Right renal pelvis (tissue), 4 donors: ENCODE results near the gene CHD2. TPM values are rescaled to one million over a fixed set of nuclear protein-coding genes. Genes with fewer than 3 reads are reported as not detected.

ENCODE experiments used
- DNase-seq, 4 donors: peaks; one replicate each; pipeline ENCODE4 v3.0.0-alpha.2; 2013; ENCODE audit warnings: low read depth in 4 of 4, low spot score in 3 of 4, missing footprints in 1 of 4
- polyA plus RNA-seq, 4 donors: library from polyadenylated mRNA; unstranded; fragments of 120-200 nt; gene quantifications; one replicate each; pipeline ENCODE4 v1.2.1, GENCODE V29; 2013; ENCODE audit not compliant: insufficient read length in 4 of 4

Gene CHD2
- polyA plus RNA-seq, 4 donors: 110 to 120 (median 113) TPM

DNA sequence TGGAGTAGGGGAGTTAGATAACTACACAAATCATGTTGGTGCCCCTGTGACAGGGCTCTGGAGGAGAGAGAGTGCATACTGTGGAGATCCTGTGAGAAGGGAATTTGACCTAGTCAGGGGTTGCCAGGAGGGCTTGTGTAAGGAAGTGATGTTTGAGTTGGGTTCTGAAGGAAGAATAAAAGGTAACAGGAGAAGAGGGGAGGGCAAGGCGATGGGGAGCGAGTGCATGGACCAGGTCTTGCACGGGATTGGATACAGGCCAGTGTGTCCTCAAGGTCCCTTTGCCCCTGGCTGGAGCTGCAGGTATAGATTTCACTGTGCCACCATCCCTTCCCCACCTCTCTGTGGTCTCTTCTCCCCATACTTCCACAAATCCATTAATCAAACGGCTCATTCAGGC, 105.0 kb downstream of the CHD2 start:
- DNase-seq: no peak

DNA sequence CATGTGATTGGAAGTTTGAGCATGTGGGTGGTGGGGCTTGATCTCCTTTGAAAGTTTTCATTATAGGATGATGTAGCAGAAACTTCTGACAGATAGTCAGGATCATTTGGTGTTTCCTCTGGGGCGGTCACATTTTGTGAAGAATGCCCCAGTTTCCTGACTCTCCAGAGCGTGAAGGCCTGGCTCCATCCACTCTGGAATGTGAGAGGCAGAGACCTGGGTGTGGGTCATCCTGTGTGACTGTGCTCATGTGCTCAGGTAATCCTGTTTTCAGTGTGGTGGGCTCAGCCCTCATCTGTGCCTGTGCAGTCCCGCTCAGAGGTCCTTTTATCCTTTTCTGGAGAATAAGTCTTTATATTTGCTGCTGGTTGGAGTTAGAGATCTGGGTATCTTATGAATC, 107.9 kb downstream of the CHD2 start:
- DNase-seq: no peak

GRCh38 chr15:93012786-93013185, 112.7 kb downstream of the CHD2 start:
- no peak for DNase-seq

- no peak for DNase-seq
Observed at GRCh38 chr15:93017526-93017925, 117.4 kb downstream of the CHD2 start.

DNA sequence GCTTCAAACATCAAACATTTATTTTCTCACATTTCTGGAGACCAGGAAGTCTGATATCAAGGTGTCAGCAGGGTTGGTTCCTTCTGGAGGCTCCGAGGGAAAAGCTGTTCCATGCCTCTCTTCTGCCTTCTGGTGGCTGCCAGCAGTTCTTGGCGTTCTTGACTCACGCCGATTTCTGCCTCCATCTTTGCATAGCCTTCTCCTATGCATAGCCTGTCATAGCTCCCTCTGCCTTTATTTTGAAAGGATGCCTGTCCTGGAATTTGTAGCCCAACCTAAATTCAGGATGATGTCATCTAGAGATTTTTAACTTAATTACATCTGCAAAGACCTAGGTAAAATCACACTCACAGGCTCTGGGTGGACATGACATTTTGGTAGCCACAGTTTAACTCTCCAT, 118.5 kb downstream of the CHD2 start:
- no peak for DNase-seq

GRCh38 chr15:93019090-93019489, 119.0 kb downstream of the CHD2 start:
- DNase-seq: no peak

- no peak for DNase-seq
Observed at GRCh38 chr15:93019971-93020370, 119.8 kb downstream of the CHD2 start.

DNA sequence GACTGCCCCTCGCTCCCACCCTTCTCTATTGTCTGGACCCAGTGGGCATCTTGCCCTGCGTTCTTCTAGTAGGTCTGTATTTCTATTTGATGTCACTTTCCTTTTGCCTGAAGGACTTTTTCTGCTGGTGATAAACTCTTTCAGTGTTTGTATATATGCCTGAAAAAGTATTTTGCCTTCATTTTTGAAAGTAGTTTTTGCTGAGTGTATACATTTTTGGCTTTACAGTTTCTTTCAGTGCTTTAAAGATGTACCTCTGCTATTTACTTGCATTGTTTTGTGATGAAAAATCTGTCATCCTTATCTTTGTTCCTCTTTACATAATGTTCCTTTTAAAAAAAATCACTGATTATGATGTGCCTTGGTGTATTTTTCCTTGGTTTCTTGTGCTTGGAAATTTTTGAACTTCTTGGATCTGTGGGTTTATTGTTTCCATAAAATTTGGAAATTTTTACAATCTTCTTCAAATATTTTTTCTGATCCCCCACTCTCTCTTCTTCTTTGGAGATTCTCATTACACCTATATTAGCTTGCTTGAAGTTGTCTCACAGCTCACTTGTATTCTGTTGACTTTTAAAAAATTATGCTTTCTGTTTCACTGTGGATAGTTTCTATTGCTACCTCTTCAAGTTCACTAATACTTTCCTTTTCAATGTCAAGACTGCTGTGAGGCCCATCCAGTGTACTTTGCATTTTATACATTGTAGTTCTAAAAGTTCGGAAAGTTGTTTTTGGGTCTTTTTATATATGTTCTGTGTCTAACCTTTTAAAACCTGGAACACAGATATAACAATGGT, 121.0 kb downstream of the CHD2 start:
- DNase-seq: no peak

DNA sequence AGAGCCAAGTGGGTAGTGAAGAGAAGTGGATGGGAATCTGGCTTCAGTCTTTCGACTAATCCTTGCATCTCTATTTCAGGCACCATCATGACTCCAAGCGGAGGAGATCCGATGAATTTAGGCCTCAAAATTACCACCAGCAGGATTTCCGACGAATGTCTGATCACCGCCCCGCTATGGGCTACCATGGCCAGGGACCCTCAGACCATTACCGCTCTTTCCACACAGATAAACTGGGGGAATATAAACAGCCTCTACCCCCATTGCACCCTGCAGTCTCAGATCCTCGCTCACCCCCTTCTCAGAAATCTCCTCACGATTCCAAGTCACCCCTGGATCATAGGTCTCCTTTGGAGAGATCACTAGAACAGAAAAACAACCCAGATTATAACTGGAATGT, 124.2 kb downstream of the CHD2 start:
- DNase-seq: no peak

GRCh38 chr15:93024716-93025624, 124.8 kb downstream of the CHD2 start:
- DNase-seq: no peak

DNA sequence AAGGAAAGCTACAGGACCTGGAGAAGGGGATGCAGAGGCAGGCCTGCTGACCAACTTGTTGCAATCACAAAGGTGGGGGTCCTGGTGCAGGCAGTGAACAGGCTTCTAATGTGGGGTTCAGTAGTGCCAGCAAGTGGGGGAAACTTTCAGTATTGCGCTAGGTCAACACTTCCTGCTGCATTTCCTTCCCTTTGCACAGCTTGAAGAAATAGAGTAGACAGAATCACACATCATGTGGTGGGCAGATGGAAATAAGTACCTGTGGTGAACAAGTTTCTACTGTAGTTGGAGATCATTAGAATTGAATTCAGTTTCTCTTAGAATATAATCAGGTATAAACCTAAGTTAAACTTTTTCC, 125.5 kb downstream of the CHD2 start:
- no peak for DNase-seq

GRCh38 chr15:93026380-93026817, 126.3 kb downstream of the CHD2 start:
- no peak for DNase-seq

- DNase-seq: no peak
Observed at GRCh38 chr15:93027413-93027812, 127.3 kb downstream of the CHD2 start.

DNA sequence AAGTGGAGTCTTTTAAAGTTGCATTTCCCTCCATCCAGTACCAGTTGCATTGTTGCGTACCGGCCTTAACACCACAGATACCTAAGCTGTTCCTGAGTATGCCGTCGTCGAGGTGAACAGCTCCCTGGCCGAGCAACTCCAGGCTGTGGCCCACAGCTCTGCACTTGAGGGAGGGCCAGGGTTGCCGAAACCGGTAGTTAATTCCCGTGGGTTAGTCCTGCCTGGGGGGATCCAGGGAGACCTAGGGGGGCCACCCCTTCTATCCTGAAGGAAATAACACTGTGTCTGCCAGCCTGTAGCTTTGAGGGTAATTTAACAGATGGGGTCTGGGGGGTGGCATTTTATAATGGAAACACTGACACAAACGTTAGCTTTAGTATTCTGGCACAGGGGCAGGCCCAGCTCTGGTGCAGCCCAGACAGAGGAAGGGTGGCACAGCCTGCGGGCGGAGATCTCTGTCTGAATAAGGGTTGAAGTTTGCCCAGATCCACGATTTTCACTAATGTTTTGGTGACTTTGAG, 128.0 kb downstream of the CHD2 start:
- DNase-seq: no peak

DNA sequence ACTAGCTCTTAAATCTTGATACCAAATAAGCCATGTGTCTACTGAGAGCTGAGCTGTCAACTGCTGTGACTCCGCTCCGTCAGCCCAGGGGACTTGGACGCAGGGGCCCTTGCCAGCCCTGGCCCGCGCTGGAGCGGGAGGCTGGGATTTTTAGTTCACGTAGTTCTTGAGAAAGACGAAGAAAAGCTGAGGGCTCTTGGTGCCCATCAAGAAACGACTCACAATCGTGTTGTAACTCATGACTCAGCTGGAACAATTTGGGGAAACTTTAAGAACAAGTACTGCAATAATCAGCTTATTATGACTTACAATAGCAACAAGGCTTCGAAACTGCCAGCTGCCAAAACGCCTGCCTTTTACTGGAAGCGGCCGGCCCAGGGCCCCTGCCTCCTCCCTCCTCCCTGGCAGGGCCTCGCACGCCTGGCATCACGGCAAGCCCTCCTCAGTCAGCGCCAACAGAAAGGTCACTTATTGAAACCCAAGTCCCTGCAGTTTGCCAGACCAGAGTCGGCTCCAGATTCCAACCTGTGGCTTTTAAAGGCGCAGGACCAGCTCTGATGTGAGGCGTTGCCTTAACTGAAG, 128.6 kb downstream of the CHD2 start:
- no peak for DNase-seq

GRCh38 chr15:93029214-93029835, 129.2 kb downstream of the CHD2 start:
- no peak for DNase-seq

DNA sequence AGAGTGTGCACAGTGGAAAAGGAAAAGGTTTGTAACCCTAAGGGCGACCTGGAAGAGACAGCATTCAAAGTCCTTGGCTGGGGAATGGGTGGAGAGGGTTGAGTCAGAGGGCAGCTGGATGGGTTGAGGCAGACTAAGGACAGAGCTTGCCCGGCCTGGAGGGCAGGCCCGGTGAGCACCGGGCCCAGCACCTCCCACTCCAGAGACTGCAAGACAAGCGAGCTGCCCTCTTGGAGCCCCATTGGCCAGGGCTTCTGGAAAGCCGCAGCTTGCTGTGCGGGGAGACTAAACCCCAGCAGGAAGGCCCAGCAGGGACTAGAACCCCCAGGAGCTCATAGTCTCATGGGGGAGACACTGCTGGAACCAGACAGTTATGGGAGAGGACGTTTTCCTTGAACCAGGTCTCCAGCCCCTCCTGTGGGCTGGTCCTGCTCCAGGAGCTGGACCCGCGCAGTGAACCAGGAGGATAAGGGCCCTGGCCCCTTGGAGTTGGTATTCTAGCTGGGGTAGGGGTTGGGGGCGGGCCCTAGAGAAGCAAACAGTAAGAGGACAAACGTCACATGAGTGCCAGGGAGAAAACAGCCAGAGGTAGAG, 129.8 kb downstream of the CHD2 start:
- DNase-seq: no peak

DNA sequence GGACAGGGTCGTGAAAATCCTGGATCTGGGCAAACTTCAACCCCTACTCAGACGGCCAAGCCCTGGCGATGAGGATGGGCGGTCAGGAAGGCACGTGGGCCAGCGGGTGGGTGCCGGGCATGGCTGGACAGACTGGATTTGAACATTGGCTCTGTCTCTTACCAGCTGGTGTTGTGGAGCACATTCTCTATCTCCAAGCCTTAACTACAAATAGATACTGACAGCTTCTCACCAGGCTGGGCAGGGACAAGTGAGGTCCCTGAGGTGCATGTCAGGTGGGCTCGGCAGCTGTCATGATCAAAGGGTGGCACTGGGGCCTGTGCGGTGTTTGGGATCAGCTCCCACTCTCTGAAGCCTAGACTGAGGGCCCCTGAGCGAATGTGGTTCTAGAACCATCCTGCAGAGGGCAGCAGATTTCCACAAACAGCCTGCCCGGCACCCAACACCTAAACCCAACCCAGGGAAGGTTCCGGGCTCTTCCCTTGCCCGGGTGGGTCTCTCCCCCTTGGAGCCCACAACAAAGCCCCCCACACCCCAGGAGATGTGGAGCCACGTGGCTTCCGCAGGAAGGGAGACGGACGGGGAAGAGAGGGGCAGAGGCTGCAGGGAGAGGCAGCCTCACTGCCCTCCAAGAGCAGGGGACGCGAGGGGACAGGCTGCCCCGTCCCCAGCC, 130.4 kb downstream of the CHD2 start:
- DNase-seq: peak; percentile 23 to 71 (median 46)

GRCh38 chr15:93031103-93031464, 131.0 kb downstream of the CHD2 start:
- DNase-seq: no peak
